B cell (primary cell): ENCODE measurements around the gene TDG.

Experiments used
- CTCF ChIP-seq: fragments of 200-600 bp; IDR thresholded peaks from one replicate; pipeline ENCODE4 v1.8.0; 2022; ENCODE audit warnings: antibody characterized with exemption, mild to moderate bottlenecking
- EZH2 ChIP-seq: IDR thresholded peaks from 2 replicates; pipeline ENCODE4 v1.6.1; 2012; ENCODE audit warnings: borderline replicate concordance, low read depth, mild to moderate bottlenecking, moderate library complexity, low read length; ENCODE audit not compliant: insufficient read depth, poor library complexity, severe bottlenecking

GRCh38 chr12:103936679-103937078 lies 29.0 kb upstream of the TDG start:
- TF ChIP-seq CTCF (no peak), EZH2 (no peak)
